GM12873 (cell line): ENCODE data around the gene AGPAT2.

Source experiments
- CTCF ChIP-seq: IDR thresholded peaks from 2 replicates; pipeline ENCODE4 v1.5.1; 2012; ENCODE audit warnings: low read depth, mild to moderate bottlenecking, moderate library complexity, low read length, control low read depth; ENCODE audit not compliant: insufficient read depth; ENCODE audit errors: missing control alignments

AGPAT2 gene

GRCh38 chr9:136628268-136628667 lies 59.0 kb downstream of the AGPAT2 start:
- TF ChIP-seq CTCF = no peak

- TF ChIP-seq CTCF = no peak
Measured at GRCh38 chr9:136627703-136628102, 59.6 kb downstream of the AGPAT2 start.

- TF ChIP-seq CTCF = no peak
Measured at GRCh38 chr9:136626740-136627642, 60.3 kb downstream of the AGPAT2 start.

- TF ChIP-seq CTCF = no peak
Measured at GRCh38 chr9:136626066-136626725, 61.1 kb downstream of the AGPAT2 start.

- no peak for TF ChIP-seq CTCF
Measured at GRCh38 chr9:136625101-136626065, 61.9 kb downstream of the AGPAT2 start.

- TF ChIP-seq CTCF = no peak
Measured at GRCh38 chr9:136624184-136624951, 62.9 kb downstream of the AGPAT2 start.

GRCh38 chr9:136623842-136624183 lies 63.4 kb downstream of the AGPAT2 start:
- TF ChIP-seq CTCF = no peak
